ENCODE data around the gene FGF6.
"Not testable (repeated sequence)": the region's sequence is repeated elsewhere in the genome, so short reads cannot be mapped to it uniquely, and the experiment has no call there.

FGF6 gene

DNA sequence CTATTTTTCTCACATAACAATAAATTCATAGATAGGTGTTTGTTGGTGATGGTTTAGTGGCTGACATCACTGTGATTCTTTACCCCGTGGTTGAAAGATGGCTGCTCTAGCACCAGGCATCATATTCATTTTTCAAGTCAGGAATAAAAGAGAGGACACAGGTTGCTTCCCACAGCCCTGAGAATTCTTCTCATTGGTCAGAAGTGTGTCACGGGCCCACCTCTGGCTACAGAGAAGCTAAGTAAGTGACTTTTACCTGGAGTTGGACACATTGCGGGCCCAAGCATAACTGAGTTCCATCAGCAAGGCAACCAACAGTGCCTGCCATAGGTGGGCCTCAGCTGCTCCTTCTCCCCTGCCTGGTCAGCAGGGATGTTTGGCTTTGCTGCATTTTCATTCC lies 38.5 kb downstream of the FGF6 start:
- no peaks in the 10 kb centered on the region for H3K9me2 ChIP-seq (replicated peaks; ENCODE audit: low read depth, low read length)
- no peak overlapping the region for H3K4me2 ChIP-seq (ENCODE audit: low read depth, low read length, poor library complexity, severe bottlenecking)
- no peaks in the 10 kb centered on the region for H3K27me3 ChIP-seq (ENCODE audit: insufficient read depth, low read length, poor library complexity, severe bottlenecking)
- TF ChIP-seq, protein P1, sequence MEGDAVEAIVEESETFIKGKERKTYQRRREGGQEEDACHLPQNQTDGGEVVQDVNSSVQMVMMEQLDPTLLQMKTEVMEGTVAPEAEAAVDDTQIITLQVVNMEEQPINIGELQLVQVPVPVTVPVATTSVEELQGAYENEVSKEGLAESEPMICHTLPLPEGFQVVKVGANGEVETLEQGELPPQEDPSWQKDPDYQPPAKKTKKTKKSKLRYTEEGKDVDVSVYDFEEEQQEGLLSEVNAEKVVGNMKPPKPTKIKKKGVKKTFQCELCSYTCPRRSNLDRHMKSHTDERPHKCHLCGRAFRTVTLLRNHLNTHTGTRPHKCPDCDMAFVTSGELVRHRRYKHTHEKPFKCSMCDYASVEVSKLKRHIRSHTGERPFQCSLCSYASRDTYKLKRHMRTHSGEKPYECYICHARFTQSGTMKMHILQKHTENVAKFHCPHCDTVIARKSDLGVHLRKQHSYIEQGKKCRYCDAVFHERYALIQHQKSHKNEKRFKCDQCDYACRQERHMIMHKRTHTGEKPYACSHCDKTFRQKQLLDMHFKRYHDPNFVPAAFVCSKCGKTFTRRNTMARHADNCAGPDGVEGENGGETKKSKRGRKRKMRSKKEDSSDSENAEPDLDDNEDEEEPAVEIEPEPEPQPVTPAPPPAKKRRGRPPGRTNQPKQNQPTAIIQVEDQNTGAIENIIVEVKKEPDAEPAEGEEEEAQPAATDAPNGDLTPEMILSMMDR (conservative IDR thresholded peaks at IDR 0.05; ENCODE audit: low read length), result no peak
- TF ChIP-seq EZH2phosphoT487 (IDR thresholded peaks at IDR 0.05; ENCODE audit: borderline replicate concordance), result no peak
- no peaks in the 10 kb centered on the region for H3K79me2 ChIP-seq (ENCODE audit: insufficient read depth, low read length)
- H4K20me1 ChIP-seq (ENCODE audit: insufficient read depth, low read length, poor library complexity, severe bottlenecking), result no peaks in the 10 kb centered on the region
- H3K36me3 ChIP-seq (ENCODE audit: insufficient read depth, low read length), result no peaks in the 10 kb centered on the region
- H3K4me3 ChIP-seq (ENCODE audit: low read length, poor library complexity, severe bottlenecking), result no peak overlapping the region
- H2AFZ ChIP-seq (ENCODE audit: low read length), result no peak overlapping the region
- no peaks in the 10 kb centered on the region for H3F3A ChIP-seq (ENCODE audit: low read depth)
- H3K4me1 ChIP-seq (ENCODE audit: insufficient read depth, low read length, poor library complexity, severe bottlenecking), result no peaks in the 10 kb centered on the region
- no peak overlapping the region for H3K9ac ChIP-seq (ENCODE audit: low read depth, low read length, poor library complexity, severe bottlenecking)
- no peaks in the 10 kb centered on the region for H3K9me3 ChIP-seq (ENCODE audit: insufficient read depth, low read depth, low read length)

DNA sequence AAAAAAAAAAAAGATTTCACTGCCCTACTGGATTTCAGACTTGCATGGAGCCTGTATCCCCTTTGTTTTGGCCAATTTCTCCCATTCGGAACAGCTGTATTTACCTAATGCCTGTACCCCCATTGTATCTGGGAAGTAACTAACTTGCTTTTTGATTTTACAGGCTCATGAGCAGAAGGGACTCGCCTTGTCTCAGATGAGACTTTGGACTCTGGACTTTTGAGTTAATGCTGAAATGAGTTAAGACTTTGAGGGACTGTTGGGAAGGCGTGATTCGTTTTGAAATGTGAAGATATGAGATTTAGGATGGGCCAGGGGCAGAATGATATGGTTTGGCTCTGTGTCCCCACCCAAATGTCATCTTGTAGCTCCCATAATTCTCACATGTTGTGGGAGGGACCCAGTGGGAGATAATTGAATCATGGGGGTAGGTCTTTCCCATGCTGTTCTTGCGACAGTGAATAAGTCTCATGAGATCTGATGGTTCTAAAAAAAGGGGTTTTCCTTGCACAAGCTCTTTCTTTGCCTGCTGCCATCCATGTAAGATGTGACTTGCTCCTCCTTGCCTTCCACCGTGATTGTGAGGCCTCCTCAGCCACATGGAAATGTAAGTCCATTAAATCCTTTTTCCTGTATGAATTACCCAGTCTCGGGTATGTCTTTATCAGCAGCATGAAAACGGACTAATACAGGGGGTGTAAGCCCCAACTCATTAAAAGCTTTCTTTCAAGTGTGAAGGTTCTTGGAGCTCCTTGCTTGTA lies 40.6 kb downstream of the FGF6 start:
- H3K27me3 ChIP-seq (ENCODE audit: insufficient read depth, low read length, poor library complexity, severe bottlenecking); H3K36me3 ChIP-seq (ENCODE audit: insufficient read depth, low read length); H3K4me1 ChIP-seq (ENCODE audit: insufficient read depth, low read length, poor library complexity, severe bottlenecking); H3K4me2 ChIP-seq (ENCODE audit: low read depth, low read length, poor library complexity, severe bottlenecking); H3K4me3 ChIP-seq (ENCODE audit: low read length, poor library complexity, severe bottlenecking); H3K9me3 ChIP-seq (ENCODE audit: insufficient read depth, low read depth, low read length); H3K9me2 ChIP-seq (replicated peaks; ENCODE audit: low read depth, low read length); H3F3A ChIP-seq (ENCODE audit: low read depth); H3K79me2 ChIP-seq (ENCODE audit: insufficient read depth, low read length); H3K9ac ChIP-seq (ENCODE audit: low read depth, low read length, poor library complexity, severe bottlenecking); H4K20me1 ChIP-seq (ENCODE audit: insufficient read depth, low read length, poor library complexity, severe bottlenecking); H2AFZ ChIP-seq (ENCODE audit: low read length): not testable (repeated sequence)

DNA sequence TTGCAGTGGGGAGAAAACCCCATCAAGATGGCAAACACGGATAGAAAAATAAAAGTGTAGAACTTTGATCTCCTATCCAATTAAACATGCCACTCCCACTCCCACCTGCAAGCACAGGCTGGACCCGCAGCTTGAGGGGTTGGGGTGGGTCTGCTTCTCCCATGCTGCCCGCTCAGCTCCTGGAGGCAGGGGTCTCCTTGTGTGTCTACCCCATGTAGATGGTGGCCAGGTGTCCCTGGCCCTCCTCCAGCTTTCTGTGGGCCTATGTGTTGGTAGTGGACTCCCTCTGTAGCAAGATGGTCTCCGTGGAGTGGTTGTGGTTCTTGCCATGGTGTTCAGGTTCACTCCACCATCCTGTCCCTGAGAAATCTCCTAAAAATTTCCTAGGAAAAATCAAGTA lies 42.6 kb downstream of the FGF6 start:
- Histone ChIP-seq H3K36me3 (ENCODE audit: insufficient read depth, low read length) (no peaks in the 10 kb centered on the region), H3K27me3 (ENCODE audit: insufficient read depth, low read length, poor library complexity, severe bottlenecking) (no peaks in the 10 kb centered on the region), H3K9me2 (replicated peaks; ENCODE audit: low read depth, low read length) (no peaks in the 10 kb centered on the region), H3K4me3 (ENCODE audit: low read length, poor library complexity, severe bottlenecking) (no peak overlapping the region), H3K9me3 (ENCODE audit: insufficient read depth, low read depth, low read length) (no peaks in the 10 kb centered on the region), H4K20me1 (ENCODE audit: insufficient read depth, low read length, poor library complexity, severe bottlenecking) (no peaks in the 10 kb centered on the region), H3F3A (ENCODE audit: low read depth) (no peaks in the 10 kb centered on the region), H3K9ac (ENCODE audit: low read depth, low read length, poor library complexity, severe bottlenecking) (no peak overlapping the region), H3K4me1 (ENCODE audit: insufficient read depth, low read length, poor library complexity, severe bottlenecking) (no peaks in the 10 kb centered on the region), H3K4me2 (ENCODE audit: low read depth, low read length, poor library complexity, severe bottlenecking) (no peak overlapping the region), H3K79me2 (ENCODE audit: insufficient read depth, low read length) (no peaks in the 10 kb centered on the region), H2AFZ (ENCODE audit: low read length) (no peak overlapping the region)
- TF ChIP-seq, protein P1 (conservative IDR thresholded peaks at IDR 0.05; ENCODE audit: low read length), result no peak

DNA sequence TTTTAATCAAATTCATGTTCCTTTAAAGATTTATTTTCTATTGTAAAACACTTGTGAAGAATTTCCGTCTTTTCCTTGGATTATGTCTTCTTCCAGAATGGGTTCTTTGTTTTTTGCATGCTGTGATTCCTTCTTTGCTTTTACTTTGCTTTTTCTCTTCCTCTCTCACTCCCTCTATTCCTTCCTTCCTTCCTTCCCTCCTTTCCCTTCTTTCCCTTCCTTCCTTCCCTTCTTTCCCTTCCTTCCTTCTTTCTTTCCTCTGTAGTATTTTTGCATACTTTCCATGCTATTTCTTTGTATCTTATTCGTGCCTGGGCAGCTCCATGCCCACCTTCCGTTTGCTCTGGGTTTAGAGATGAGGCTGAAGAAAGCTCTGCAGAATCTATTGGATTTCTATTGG lies 44.5 kb downstream of the FGF6 start:
- Histone ChIP-seq H3K36me3 (ENCODE audit: insufficient read depth, low read length) (no peaks in the 10 kb centered on the region), H3F3A (ENCODE audit: low read depth) (no peaks in the 10 kb centered on the region), H3K4me3 (ENCODE audit: low read length, poor library complexity, severe bottlenecking) (no peak overlapping the region), H3K79me2 (ENCODE audit: insufficient read depth, low read length) (no peaks in the 10 kb centered on the region), H3K9ac (ENCODE audit: low read depth, low read length, poor library complexity, severe bottlenecking) (no peak overlapping the region), H2AFZ (ENCODE audit: low read length) (no peak overlapping the region), H3K9me2 (replicated peaks; ENCODE audit: low read depth, low read length) (no peaks in the 10 kb centered on the region), H3K4me1 (ENCODE audit: insufficient read depth, low read length, poor library complexity, severe bottlenecking) (no peaks in the 10 kb centered on the region), H3K4me2 (ENCODE audit: low read depth, low read length, poor library complexity, severe bottlenecking) (no peak overlapping the region), H4K20me1 (ENCODE audit: insufficient read depth, low read length, poor library complexity, severe bottlenecking) (no peaks in the 10 kb centered on the region), H3K27me3 (ENCODE audit: insufficient read depth, low read length, poor library complexity, severe bottlenecking) (no peaks in the 10 kb centered on the region), H3K9me3 (ENCODE audit: insufficient read depth, low read depth, low read length) (no peaks in the 10 kb centered on the region)
- no peak for TF ChIP-seq EZH2phosphoT487 (IDR thresholded peaks at IDR 0.05; ENCODE audit: borderline replicate concordance)
- TF ChIP-seq, protein P1 (conservative IDR thresholded peaks at IDR 0.05; ENCODE audit: low read length), result no peak
